ENCODE data around the gene DOP1A. TPM values are rescaled to one million over a fixed set of nuclear protein-coding genes. Genes with fewer than 3 reads are reported as not detected.

The DOP1A gene
- total RNA-seq, 1 donor from 2014 or later: 33.5 TPM

DNA sequence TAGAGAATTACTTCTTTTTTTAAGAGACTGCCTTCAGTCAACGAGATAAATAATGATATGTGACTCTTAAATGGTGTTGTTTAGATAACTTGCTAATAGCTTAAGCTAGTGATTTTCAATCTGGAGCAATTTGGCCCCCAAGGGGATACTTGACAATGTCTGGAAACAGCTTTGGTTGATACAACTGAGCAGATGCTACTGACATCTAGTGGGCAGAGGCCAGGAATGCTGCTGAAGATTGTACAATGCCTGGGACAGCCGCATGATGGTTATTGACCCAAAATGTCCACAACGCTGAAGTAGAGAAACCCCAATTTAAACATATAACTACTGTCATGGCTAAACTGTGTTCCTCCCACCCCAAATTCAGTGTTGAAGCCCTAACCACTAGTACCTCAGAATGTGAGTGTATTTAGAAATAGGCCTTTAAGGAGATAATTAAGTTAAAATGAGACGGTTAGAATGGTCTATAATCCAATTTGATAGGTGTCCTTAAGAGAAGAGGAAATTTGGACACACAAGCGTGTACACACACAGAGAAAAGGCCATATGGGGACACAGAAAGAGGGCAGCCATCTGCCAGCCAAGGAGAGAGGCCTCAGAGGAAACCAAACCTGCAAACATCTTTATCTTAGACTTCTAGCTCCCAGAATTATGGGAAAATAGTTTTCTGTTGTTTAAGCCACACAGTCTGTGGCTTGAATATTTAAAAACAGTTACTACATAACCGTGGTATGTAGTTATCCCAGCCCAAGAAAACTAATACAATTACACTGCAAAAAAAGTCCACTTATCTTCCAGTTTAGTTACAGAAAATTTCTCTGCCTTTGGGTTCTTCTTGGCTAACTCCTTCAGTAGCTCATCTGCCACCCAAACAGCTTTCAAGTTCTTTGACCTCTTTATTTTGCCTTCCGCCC, 147.9 kb downstream of the DOP1A start:
- peak; percentile 91 for DNase-seq

DNA sequence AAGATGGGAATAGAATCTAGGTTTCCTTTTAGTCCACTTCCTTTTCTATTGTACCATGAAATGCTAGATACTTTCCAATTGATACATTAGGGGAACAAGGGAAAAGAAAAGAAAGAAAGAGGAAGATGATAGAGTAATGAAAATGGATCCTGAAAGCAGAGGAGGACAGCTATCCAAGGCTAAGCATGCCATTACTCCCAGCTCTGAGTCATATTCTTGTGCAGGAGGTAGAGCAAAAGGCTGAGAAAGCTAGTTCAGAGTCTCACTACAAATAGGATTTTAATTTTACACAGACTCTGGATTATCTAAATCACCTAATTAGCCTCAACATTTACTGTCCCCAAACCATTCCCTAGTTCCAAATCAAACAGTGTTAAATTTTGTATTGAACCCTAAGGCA, 149.3 kb downstream of the DOP1A start:
- DNase-seq: no peak

Other genes with a start within 250 kb of the DOP1A start
- gene UBE3D, start 1.8 kb upstream of the DOP1A start, total RNA-seq: 5.5 and 5.8 TPM in 2 replicates
- 61.2 and 80.2 TPM in 2 replicates for gene PGM3, start 125.6 kb downstream of the DOP1A start, total RNA-seq
- gene RWDD2A, start 125.7 kb downstream of the DOP1A start, total RNA-seq: 3.3 and 4.4 TPM in 2 replicates

All from dermis blood vessel endothelial cell (primary cell).